Naive B cell (primary cell): Measurements from ENCODE around the gene TCP11. TPM values are rescaled to one million over a fixed set of nuclear protein-coding genes. Genes with fewer than 3 reads are reported as not detected.
A peak's percentile ranks its signal among the peaks of the same experiment; 100 is the strongest.

Experiments used
- ATAC-seq, 2 donors: fragments of 150-1000 bp; cut with Tn5 transposase; 2 replicates each; pipeline ENCODE4 v1.10.0; 2021; ENCODE audit warnings: low read depth in 2 of 2, mild to moderate bottlenecking in 2 of 2, moderate library complexity in 2 of 2
- DNase-seq: peaks from one replicate; pipeline ENCODE4 v3.0.0; 2022
- H3K27ac Mint-ChIP-seq, 6 donors: one replicate each; pipeline ENCODE4 v1.8.0; 2020 to 2022; ENCODE audit warnings: mild to moderate bottlenecking in 6 of 6, mixed read lengths in 6 of 6, moderate library complexity in 5 of 6, inconsistent platforms in 2 of 6
- H3K27me3 Mint-ChIP-seq, 3 donors: one replicate each; pipeline ENCODE4 v1.8.0; 2021 to 2022; ENCODE audit warnings: mixed read lengths in 3 of 3, mild to moderate bottlenecking in 1 of 3
- H3K36me3 Mint-ChIP-seq, 2 donors: one replicate each; pipeline ENCODE4 v1.8.0; 2020 to 2022; ENCODE audit warnings: mixed read lengths in 2 of 2, inconsistent platforms in 1 of 2, mild to moderate bottlenecking in 1 of 2
- H3K4me1 Mint-ChIP-seq, 3 donors: one replicate each; pipeline ENCODE4 v1.8.0; 2020 to 2022; ENCODE audit warnings: mixed read lengths in 3 of 3, inconsistent platforms in 1 of 3, mild to moderate bottlenecking in 1 of 3, moderate library complexity in 1 of 3
- H3K4me3 Mint-ChIP-seq, 8 donors: one replicate each; pipeline ENCODE4 v1.8.0; 2020 to 2022; ENCODE audit warnings: mild to moderate bottlenecking in 8 of 8, mixed read lengths in 8 of 8, moderate library complexity in 8 of 8, inconsistent platforms in 2 of 8
- H3K9me3 Mint-ChIP-seq, 7 donors: one replicate each; pipeline ENCODE4 v1.8.0; 2020 to 2022; ENCODE audit warnings: mixed read lengths in 7 of 7, mild to moderate bottlenecking in 5 of 7, inconsistent platforms in 2 of 7, moderate library complexity in 1 of 7
- polyA plus RNA-seq, 6 donors: library from polyadenylated mRNA; unstranded; fragments of 300-500 nt; fragmentation: Illumina TruSeq; gene quantifications; one replicate each; pipeline ENCODE4 v1.2.3, GENCODE V29; 2021; ENCODE audit warnings: low read depth in 6 of 6

The TCP11 gene
- polyA plus RNA-seq, 6 donors from 2014 or later: not detected

DNA sequence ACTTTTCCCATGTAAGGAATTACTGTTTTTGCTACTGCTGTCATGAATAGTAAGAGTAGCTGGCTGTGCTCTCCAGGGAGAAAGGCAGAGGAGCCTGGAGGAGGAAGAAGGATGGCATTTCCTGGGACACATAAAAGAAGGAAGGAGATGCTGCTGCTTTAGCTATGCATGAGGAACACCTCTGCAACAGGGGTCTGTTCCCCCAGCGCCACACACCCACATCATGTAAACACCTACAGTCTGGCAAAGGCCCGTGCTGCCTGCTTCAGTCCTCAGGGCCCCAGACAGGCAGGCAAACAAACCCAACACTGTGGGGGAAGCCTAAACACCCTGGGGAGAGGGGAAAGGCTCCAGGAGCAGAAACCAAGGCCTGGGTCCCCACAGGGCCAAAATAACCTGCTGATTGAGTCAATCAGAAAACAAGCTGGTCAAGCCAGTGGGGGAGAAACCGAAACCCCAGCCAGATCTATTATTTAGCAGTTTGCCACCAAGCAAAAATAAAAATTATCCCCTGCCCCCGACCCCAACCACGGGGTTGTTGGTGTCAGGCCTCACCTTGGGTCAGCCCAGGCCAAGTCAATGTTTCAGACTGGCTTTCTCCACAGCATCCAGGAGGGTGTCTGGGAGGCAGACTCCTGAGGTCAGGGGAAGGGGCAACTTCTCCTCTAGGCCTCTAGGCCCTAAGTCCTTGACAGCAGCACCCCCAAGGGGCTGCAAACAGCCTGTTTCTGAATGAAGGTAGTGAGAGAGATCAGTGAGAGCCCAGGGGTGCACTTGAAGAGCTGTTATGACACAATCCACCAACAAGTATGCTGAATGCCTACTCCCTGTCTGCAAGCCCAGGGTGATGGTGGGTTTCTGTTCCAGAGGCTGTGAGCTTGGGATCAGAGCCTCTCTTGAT, 38.0 kb upstream of the TCP11 start:
- Mint-ChIP-seq H3K4me3 (no peak overlapping the region), H3K27ac (no peak overlapping the region), H3K27me3 (peaks cover 16 to 25% (median 19%) of the 10 kb centered on the region in 3 donors), H3K36me3 (peaks cover 0 to 7% of the 10 kb centered on the region in 2 donors), H3K9me3 (no peaks in the 10 kb centered on the region), H3K4me1 (peaks cover 0 to 4% (median 0%) of the 10 kb centered on the region in 3 donors)
- ATAC-seq (no peak), DNase-seq (no peak)

DNA sequence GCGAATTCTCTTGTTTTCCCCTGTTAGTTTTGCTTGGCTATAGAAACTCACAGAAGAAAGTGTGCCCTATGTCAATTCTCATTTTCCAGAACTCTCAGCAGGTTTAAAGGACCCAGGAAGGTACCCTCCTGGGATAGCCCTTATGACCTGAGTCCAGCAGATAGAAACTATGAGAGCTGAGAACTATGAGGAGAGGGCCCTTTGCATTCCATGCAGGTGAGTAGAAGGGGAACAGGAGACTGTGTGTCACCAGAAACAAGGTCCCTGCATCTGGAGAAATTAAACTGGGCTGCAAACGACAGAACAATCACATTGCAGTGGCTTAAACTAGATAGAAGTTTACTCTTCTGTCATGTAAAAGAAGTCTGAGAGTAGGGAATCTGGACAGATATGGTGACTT, 36.9 kb upstream of the TCP11 start:
- peaks cover 11 to 23% (median 22%) of the 10 kb centered on the region in 3 donors for H3K27me3 Mint-ChIP-seq
- DNase-seq (no peak), ATAC-seq (no peak)
- H3K36me3 Mint-ChIP-seq: peaks cover 0 to 5% of the 10 kb centered on the region in 2 donors
- no peak overlapping the region for H3K27ac Mint-ChIP-seq
- H3K4me1 Mint-ChIP-seq: peaks cover 0 to 3% (median 0%) of the 10 kb centered on the region in 3 donors
- no peak overlapping the region for H3K4me3 Mint-ChIP-seq
- no peaks in the 10 kb centered on the region for H3K9me3 Mint-ChIP-seq

DNA sequence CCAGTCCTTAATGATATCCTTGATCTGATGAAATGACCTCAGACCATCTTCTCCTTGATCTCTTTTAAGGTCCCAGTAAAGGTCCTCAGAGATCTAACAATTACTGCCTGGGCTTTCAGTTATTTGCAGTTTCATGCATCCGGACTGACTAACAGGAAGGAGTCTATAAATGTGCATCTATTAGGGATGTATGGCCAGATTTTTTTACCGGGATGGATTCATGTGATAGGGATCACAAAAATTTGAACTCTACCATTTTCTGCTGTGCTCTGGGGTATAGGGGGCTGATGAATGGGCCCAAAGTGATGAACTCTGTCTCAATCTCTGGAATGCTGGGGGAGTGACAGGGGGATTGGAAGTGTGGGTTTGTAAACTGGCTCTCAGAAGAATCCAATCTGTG, 36.5 kb upstream of the TCP11 start:
- Mint-ChIP-seq H3K27me3 (peaks cover 7 to 23% (median 21%) of the 10 kb centered on the region in 3 donors), H3K27ac (no peak overlapping the region), H3K9me3 (no peaks in the 10 kb centered on the region), H3K4me3 (no peak overlapping the region), H3K4me1 (no peaks in the 10 kb centered on the region), H3K36me3 (peaks cover 0 to under 1% of the 10 kb centered on the region in 2 donors)
- no peak for ATAC-seq
- no peak for DNase-seq

DNA sequence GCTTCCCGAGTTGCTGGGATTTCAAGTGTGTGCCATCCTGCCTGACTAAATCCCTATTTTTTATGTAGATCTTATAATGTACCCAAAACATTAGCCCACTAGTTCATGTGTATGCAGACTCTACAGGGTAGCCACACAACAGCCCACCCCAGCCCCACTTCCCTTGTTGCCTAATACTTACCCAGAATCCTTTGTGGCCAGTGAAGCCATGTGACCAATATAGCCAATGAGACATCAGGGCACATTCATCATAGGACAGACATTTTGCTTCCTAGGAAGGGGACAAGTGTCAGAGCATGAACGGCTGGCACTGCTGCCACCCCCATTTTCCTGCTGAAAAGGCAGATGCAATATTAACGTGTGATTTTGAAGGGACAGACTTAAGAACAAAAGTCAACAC, 36.0 kb upstream of the TCP11 start:
- no peak overlapping the region for H3K4me3 Mint-ChIP-seq
- peaks cover 7 to 25% (median 24%) of the 10 kb centered on the region in 3 donors for H3K27me3 Mint-ChIP-seq
- H3K4me1 Mint-ChIP-seq: no peaks in the 10 kb centered on the region
- no peak overlapping the region for H3K27ac Mint-ChIP-seq
- no peaks in the 10 kb centered on the region for H3K9me3 Mint-ChIP-seq
- H3K36me3 Mint-ChIP-seq: no peaks in the 10 kb centered on the region
- DNase-seq (no peak), ATAC-seq (no peak)

DNA sequence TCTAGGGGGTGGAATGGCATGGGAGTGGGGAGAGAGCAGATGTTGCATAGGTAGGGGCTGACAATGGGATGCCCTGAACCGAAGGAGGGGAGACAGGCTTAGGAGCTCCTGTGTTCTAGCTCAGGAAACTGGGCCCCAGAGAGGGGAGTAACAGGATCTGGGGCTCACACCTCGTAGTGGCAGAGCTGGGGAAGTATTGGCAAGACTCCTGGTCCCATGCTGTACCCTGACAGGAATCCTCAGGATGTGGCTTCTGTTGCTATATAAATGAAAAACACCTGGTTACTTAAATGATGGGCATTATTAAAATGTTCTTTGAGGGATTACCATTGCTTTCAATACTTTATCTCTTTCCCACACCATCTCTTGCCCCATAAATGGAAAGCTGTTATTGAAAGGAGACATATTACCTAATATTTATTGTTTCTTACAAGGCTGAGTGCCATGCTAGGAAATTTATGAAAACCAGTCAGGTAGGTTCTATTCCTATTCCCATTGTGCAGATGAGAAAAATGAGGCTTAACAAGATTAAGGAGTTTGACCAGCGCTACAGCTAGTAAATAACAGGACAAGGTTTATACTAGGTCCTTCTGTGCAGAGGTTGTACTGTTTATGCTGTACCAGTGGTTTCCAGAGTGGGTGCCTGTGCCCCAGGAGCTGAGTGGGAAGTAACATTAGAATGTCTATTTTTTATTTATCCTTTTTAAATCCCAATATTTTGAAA, 35.3 kb upstream of the TCP11 start:
- Mint-ChIP-seq H3K36me3 (no peaks in the 10 kb centered on the region), H3K27me3 (peaks cover 7 to 28% (median 27%) of the 10 kb centered on the region in 3 donors), H3K4me1 (no peaks in the 10 kb centered on the region), H3K4me3 (no peak overlapping the region), H3K9me3 (no peaks in the 10 kb centered on the region), H3K27ac (peak overlapping the region in 1 of 6 donors; percentile 5)
- ATAC-seq: no peak
- no peak for DNase-seq

DNA sequence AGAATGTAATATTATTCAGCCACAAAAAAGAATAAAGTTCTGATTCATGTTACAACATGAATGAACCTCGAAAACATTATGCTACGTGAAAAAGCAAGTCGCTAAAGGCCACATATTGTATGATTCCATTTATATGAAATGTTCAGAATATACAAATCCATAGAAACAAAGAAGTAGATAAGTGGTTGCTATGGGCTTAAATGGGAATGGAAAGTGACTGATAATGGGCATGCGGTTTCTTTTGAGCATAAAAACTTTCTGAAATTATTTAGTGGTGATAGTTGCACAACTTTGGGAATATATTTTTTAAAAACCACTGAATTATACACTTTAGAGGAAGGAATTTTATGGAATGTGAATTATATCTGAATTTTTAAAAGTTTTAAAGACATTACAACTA, 33.4 kb upstream of the TCP11 start:
- Mint-ChIP-seq H3K4me3 (no peak overlapping the region), H3K4me1 (peaks cover 0 to 3% (median 0%) of the 10 kb centered on the region in 3 donors), H3K36me3 (peaks cover 0 to 4% of the 10 kb centered on the region in 2 donors), H3K9me3 (peaks cover 0 to 3% (median 0%) of the 10 kb centered on the region in 7 donors), H3K27ac (no peak overlapping the region), H3K27me3 (peaks cover 7 to 38% (median 37%) of the 10 kb centered on the region in 3 donors)
- no peak for DNase-seq
- no peak for ATAC-seq

DNA sequence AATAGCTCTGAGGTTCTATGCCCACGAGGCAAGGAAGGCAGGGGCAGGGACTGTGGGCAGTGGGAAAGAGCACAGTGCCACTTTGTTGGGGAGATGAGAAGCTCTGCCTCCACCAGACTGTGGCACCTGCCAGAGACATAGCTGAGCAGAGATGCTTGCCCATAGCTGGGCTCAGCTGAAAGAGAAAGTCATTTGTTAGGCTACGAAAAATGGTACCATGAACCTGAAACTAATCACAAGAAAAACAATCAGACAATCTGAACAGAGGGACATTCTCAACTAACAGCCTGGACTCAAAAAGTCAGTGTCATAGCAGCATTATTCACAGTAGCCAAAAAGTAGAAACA, 32.9 kb upstream of the TCP11 start:
- DNase-seq (no peak), ATAC-seq (no peak)
- H3K4me3 Mint-ChIP-seq: peak overlapping the region in 1 of 8 donors; percentile 41
- H3K9me3 Mint-ChIP-seq: peaks cover 0 to 7% (median 0%) of the 10 kb centered on the region in 7 donors
- peaks cover 0 to 7% of the 10 kb centered on the region in 2 donors for H3K36me3 Mint-ChIP-seq
- H3K27ac Mint-ChIP-seq: no peak overlapping the region
- peaks cover 7 to 41% (median 38%) of the 10 kb centered on the region in 3 donors for H3K27me3 Mint-ChIP-seq
- H3K4me1 Mint-ChIP-seq: peaks cover 0 to 6% (median 0%) of the 10 kb centered on the region in 3 donors

DNA sequence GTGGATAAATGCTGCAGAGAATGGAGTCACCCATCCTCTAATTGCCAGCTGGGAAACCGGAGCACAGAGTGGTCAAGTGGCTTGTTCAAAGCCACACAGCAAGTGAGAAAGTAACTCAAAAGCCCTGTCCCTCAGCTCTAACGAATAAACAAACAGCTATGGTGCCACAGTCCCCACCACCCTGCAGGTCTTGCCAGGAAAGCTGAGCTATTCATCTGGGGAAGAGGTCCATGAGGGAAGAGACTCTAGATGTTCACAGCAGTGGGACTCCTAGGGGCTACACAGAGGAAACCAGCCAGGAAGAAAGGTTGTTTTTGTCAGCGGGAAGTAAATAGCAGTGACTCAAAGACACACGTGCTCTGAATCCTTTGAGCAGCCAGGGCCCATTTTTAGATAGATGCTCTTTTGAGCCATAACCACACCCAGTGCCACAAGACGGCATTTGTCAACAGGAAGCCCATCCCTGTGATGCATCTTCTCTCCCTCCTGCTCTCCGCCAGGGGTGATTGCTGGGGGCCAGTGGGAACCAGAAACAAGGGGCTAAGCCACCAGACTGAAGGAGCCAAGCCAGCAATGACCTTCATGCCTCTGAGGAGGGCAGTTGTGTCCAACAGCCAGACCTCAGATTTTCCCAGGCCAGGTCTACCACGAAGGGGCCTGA, 32.4 kb upstream of the TCP11 start:
- H3K36me3 Mint-ChIP-seq: peaks cover 0 to 7% of the 10 kb centered on the region in 2 donors
- peaks cover 7 to 41% (median 38%) of the 10 kb centered on the region in 3 donors for H3K27me3 Mint-ChIP-seq
- no peak for DNase-seq
- ATAC-seq: no peak
- H3K4me3 Mint-ChIP-seq: no peak overlapping the region
- H3K9me3 Mint-ChIP-seq: peaks cover 0 to 7% (median 0%) of the 10 kb centered on the region in 7 donors
- peaks cover 0 to 6% (median 0%) of the 10 kb centered on the region in 3 donors for H3K4me1 Mint-ChIP-seq
- H3K27ac Mint-ChIP-seq: no peak overlapping the region

DNA sequence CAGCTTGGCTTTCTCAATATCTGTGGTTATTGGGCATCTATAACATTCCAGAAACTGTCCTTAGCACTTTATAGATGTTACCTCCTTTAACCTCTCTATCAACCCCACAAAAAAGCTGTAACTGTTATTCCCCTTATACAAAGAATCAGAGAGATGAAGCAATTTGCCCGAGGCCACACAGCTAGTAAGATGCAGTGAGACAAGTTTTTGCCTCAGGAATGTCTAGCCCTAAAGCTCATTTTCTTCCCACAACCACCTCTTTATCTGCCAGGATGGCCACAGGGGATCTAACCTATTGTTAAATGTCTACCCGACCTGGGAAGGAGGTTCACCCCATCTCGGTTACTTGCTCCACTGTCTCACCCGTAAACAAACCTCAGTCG, 31.9 kb upstream of the TCP11 start:
- no peak for ATAC-seq
- DNase-seq: no peak
- Mint-ChIP-seq H3K27me3 (peaks cover 7 to 41% (median 41%) of the 10 kb centered on the region in 3 donors), H3K9me3 (peaks cover 0 to 7% (median 0%) of the 10 kb centered on the region in 7 donors), H3K4me3 (no peak overlapping the region), H3K36me3 (peaks cover 0 to 7% of the 10 kb centered on the region in 2 donors), H3K27ac (no peak overlapping the region), H3K4me1 (peaks cover 0 to 6% (median 0%) of the 10 kb centered on the region in 3 donors)

DNA sequence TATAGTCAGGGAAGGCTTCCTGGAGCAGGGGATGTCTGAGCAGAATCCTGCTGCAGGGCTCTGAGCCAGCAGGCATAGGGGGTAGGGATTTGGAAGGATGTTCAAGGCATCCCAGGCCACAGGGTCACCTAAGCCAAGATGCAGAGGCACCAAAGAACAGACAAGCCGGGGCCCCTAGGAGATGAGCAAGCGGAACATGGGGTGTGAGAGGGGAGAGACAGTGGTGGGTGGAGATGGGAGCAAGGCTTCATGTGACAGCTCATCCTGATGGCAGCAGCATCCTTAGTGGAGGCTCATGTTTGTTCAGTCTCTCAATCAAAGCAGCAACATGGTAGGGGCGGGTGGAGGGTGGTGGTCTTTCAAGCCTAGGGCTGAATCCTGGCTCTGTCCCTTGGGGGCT, 29.8 kb upstream of the TCP11 start:
- DNase-seq (no peak), ATAC-seq (no peak)
- H3K27me3 Mint-ChIP-seq: peaks cover 0 to 41% (median 35%) of the 10 kb centered on the region in 3 donors
- peaks cover 0 to 6% (median 0%) of the 10 kb centered on the region in 3 donors for H3K4me1 Mint-ChIP-seq
- no peak overlapping the region for H3K27ac Mint-ChIP-seq
- H3K36me3 Mint-ChIP-seq: peaks cover 0 to 7% of the 10 kb centered on the region in 2 donors
- H3K9me3 Mint-ChIP-seq: peaks cover 0 to 7% (median 0%) of the 10 kb centered on the region in 7 donors
- H3K4me3 Mint-ChIP-seq: no peak overlapping the region

DNA sequence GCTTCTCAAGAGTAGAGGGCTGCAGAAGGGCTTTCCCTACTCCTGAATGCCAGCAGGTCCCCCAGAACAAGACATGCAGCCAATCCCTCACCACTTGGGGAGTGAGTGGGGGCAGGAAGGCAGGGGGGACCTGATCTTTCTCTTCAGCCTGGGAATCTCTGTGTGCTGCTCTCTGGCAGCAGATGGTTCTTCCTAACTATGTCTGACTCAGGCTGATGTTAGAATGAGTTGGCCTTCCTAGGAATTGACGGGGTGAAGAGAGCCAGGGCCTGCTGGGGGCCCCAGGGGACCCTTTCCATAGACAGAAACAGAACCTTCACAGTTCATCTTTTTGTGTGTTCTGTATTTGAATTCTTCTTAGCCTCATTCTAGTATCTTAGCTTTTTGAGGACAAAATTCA, 29.0 kb upstream of the TCP11 start:
- DNase-seq (no peak), ATAC-seq (no peak)
- peaks cover 0 to 7% of the 10 kb centered on the region in 2 donors for H3K36me3 Mint-ChIP-seq
- peaks cover 0 to 7% (median 0%) of the 10 kb centered on the region in 7 donors for H3K9me3 Mint-ChIP-seq
- H3K27me3 Mint-ChIP-seq: peaks cover 0 to 40% (median 37%) of the 10 kb centered on the region in 3 donors
- H3K4me1 Mint-ChIP-seq: peaks cover 0 to 6% (median 0%) of the 10 kb centered on the region in 3 donors
- H3K4me3 Mint-ChIP-seq: no peak overlapping the region
- no peak overlapping the region for H3K27ac Mint-ChIP-seq

DNA sequence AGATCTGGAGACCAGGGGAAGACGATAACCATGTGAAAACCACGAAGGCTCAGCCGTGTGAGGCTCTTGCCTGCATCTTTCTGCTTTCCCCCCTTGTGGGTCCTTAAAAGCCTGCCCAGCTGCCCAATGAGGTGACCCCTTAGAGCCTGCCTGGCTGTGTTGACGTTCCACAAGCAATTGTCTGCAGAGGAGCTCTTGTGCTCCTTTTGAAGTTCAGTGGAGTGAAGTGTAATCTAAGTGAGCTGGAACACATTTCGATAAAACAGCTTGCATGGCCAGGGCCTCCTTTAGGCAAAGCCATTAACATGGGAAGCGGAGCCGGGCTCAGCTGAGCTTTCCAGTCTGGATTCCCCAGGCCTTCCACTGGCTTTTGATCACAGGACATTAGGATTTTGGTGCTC, 27.3 kb upstream of the TCP11 start:
- no peak overlapping the region for H3K27ac Mint-ChIP-seq
- DNase-seq: no peak
- ATAC-seq: no peak
- H3K27me3 Mint-ChIP-seq: peaks cover 8 to 44% (median 41%) of the 10 kb centered on the region in 3 donors
- H3K4me3 Mint-ChIP-seq: no peak overlapping the region
- peaks cover 0 to 7% of the 10 kb centered on the region in 2 donors for H3K36me3 Mint-ChIP-seq
- H3K4me1 Mint-ChIP-seq: peaks cover 0 to 6% (median 0%) of the 10 kb centered on the region in 3 donors
- peaks cover 0 to 7% (median 0%) of the 10 kb centered on the region in 7 donors for H3K9me3 Mint-ChIP-seq

DNA sequence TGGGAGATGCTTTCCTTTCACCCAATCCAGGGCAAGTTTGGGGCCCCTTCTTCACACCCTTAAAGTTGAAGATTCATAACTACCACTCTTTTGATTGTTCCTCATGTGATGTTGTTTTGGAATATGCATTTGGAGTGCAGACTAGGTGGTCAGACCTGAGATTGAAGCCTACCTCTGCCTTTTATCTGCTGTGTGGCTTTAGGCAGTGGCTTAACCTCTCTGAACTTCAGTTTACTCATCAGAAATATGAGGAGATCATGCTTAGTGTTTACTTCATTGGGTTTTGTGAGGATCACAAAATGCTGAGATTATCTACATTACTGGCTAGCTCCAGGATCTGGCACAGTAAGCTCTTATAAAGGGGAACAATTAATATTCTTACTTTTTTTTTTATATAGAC, 26.4 kb upstream of the TCP11 start:
- peaks cover 0 to 7% (median 0%) of the 10 kb centered on the region in 7 donors for H3K9me3 Mint-ChIP-seq
- H3K27ac Mint-ChIP-seq: no peak overlapping the region

More for the DNA sequence above, 26.4 kb upstream of the TCP11 start:
- DNase-seq: no peak
- peaks cover 0 to 7% of the 10 kb centered on the region in 2 donors for H3K36me3 Mint-ChIP-seq
- peaks cover 8 to 46% (median 41%) of the 10 kb centered on the region in 3 donors for H3K27me3 Mint-ChIP-seq
- no peak overlapping the region for H3K4me3 Mint-ChIP-seq
- peaks cover 0 to 6% (median 0%) of the 10 kb centered on the region in 3 donors for H3K4me1 Mint-ChIP-seq
- no peak for ATAC-seq
